PC-3 (cell line): ENCODE results near the gene ATP11C.

ENCODE experiments used
- EZH2 ChIP-seq: fragments of 300-600 bp; sonication (generic); IDR thresholded peaks from one replicate; pipeline ENCODE4 v1.6.1; 2017; ENCODE audit warnings: antibody characterized with exemption, mild to moderate bottlenecking, low read length; ENCODE audit not compliant: unreplicated experiment
- TF ChIP-seq, protein P1 (sequence below): fragments of 300-600 bp; sonication (generic); conservative IDR thresholded peaks from 2 replicates; pipeline ENCODE4 v1.5.1; 2017; ENCODE audit warnings: antibody characterized with exemption, low read depth, mild to moderate bottlenecking, low read length

DNA sequence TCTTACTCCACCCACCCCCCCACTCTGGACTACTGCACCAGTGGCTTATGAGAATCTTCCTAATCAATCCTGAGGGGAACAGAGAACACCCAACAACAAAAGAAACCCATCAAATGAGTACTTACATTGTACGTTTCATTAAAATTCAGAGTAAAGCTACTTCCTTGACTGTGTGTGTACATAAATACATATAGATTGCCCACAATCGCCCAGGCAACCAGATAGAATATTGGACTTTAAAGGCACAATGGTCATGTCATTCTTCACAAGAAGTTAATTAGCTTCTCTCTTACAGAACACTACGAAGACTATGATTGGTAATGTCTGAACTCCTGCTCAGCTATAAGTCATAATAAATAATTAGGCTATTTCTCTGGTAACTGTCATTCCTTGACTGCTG lies 12.2 kb upstream of the ATP11C start:
- TF ChIP-seq, protein P1, sequence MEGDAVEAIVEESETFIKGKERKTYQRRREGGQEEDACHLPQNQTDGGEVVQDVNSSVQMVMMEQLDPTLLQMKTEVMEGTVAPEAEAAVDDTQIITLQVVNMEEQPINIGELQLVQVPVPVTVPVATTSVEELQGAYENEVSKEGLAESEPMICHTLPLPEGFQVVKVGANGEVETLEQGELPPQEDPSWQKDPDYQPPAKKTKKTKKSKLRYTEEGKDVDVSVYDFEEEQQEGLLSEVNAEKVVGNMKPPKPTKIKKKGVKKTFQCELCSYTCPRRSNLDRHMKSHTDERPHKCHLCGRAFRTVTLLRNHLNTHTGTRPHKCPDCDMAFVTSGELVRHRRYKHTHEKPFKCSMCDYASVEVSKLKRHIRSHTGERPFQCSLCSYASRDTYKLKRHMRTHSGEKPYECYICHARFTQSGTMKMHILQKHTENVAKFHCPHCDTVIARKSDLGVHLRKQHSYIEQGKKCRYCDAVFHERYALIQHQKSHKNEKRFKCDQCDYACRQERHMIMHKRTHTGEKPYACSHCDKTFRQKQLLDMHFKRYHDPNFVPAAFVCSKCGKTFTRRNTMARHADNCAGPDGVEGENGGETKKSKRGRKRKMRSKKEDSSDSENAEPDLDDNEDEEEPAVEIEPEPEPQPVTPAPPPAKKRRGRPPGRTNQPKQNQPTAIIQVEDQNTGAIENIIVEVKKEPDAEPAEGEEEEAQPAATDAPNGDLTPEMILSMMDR, result no peak
- no peak for TF ChIP-seq EZH2
